ENCODE results near the gene CXCL12. TPM values are rescaled to one million over a fixed set of nuclear protein-coding genes. Genes with fewer than 3 reads are reported as not detected.

Gene CXCL12
- total RNA-seq, 1 donor from 2014 or later: 2.2 TPM

- H3K36me3 Mint-ChIP-seq (ENCODE audit: unreplicated experiment): no peaks in the 10 kb centered on the region
- H3K4me3 Mint-ChIP-seq (ENCODE audit: unreplicated experiment): no peak overlapping the region
- H3K27ac Mint-ChIP-seq (ENCODE audit: unreplicated experiment): no peak overlapping the region
- H3K9me3 Mint-ChIP-seq (ENCODE audit: unreplicated experiment): peaks cover 3% of the 10 kb centered on the region
- H3K27me3 Mint-ChIP-seq (ENCODE audit: unreplicated experiment): peaks cover 17% of the 10 kb centered on the region
- H3K4me1 Mint-ChIP-seq (ENCODE audit: low read depth, unreplicated experiment): peaks cover 5% of the 10 kb centered on the region
- no peak for TF ChIP-seq CTCF (IDR thresholded peaks at IDR 0.05; ENCODE audit: partially characterized antibody, unreplicated experiment)
- no peak for DNase-seq
Observed at GRCh38 chr10:44382131-44382858, 2.6 kb downstream of the CXCL12 start.

- H3K4me1 Mint-ChIP-seq (ENCODE audit: low read depth, unreplicated experiment): peaks cover 9% of the 10 kb centered on the region
- peaks cover 17% of the 10 kb centered on the region for H3K27me3 Mint-ChIP-seq (ENCODE audit: unreplicated experiment)
- no peak for TF ChIP-seq CTCF (IDR thresholded peaks at IDR 0.05; ENCODE audit: partially characterized antibody, unreplicated experiment)
- no peak for DNase-seq
- peaks cover 3% of the 10 kb centered on the region for H3K9me3 Mint-ChIP-seq (ENCODE audit: unreplicated experiment)
- no peak overlapping the region for H3K4me3 Mint-ChIP-seq (ENCODE audit: unreplicated experiment)
- H3K36me3 Mint-ChIP-seq (ENCODE audit: unreplicated experiment): no peaks in the 10 kb centered on the region
- H3K27ac Mint-ChIP-seq (ENCODE audit: unreplicated experiment): no peak overlapping the region
Observed at GRCh38 chr10:44380829-44381600, 3.9 kb downstream of the CXCL12 start.

- H3K36me3 Mint-ChIP-seq (ENCODE audit: unreplicated experiment): no peaks in the 10 kb centered on the region
Observed at GRCh38 chr10:44379907-44380306, 5.0 kb downstream of the CXCL12 start.

GRCh38 chr10:44378626-44379025, 6.3 kb downstream of the CXCL12 start:
- DNase-seq: no peak
- no peak overlapping the region for H3K4me3 Mint-ChIP-seq (ENCODE audit: unreplicated experiment)
- no peak for TF ChIP-seq CTCF (IDR thresholded peaks at IDR 0.05; ENCODE audit: partially characterized antibody, unreplicated experiment)
- peaks cover 10% of the 10 kb centered on the region for H3K27me3 Mint-ChIP-seq (ENCODE audit: unreplicated experiment)
- H3K4me1 Mint-ChIP-seq (ENCODE audit: low read depth, unreplicated experiment): peaks cover 9% of the 10 kb centered on the region
- H3K27ac Mint-ChIP-seq (ENCODE audit: unreplicated experiment): no peak overlapping the region
- H3K9me3 Mint-ChIP-seq (ENCODE audit: unreplicated experiment): peaks cover 3% of the 10 kb centered on the region
- H3K36me3 Mint-ChIP-seq (ENCODE audit: unreplicated experiment): no peaks in the 10 kb centered on the region

More at GRCh38 chr10:44379907-44380306, 5.0 kb downstream of the CXCL12 start:
- peaks cover 15% of the 10 kb centered on the region for H3K27me3 Mint-ChIP-seq (ENCODE audit: unreplicated experiment)
- H3K4me3 Mint-ChIP-seq (ENCODE audit: unreplicated experiment): no peak overlapping the region
- DNase-seq: no peak
- no peak overlapping the region for H3K27ac Mint-ChIP-seq (ENCODE audit: unreplicated experiment)
- peaks cover 9% of the 10 kb centered on the region for H3K4me1 Mint-ChIP-seq (ENCODE audit: low read depth, unreplicated experiment)
- H3K9me3 Mint-ChIP-seq (ENCODE audit: unreplicated experiment): peaks cover 3% of the 10 kb centered on the region
- no peak for TF ChIP-seq CTCF (IDR thresholded peaks at IDR 0.05; ENCODE audit: partially characterized antibody, unreplicated experiment)
